Activated CD4-positive, alpha-beta T cell treated with anti-CD3 and anti-CD28 coated beads, Interleukin-2, amount 50 U/mL, for 16 hours (primary cell): Measurements from ENCODE around the gene MXI1.
A peak's percentile ranks its signal among the peaks of the same experiment; 100 is the strongest.
"Not testable (repeated sequence)": the region's sequence is repeated elsewhere in the genome, so short reads cannot be mapped to it uniquely, and the experiment has no call there.

Experiments
- DNase-seq: peaks from one replicate; pipeline ENCODE4 v3.0.0-alpha.2; 2020

The MXI1 gene

DNA sequence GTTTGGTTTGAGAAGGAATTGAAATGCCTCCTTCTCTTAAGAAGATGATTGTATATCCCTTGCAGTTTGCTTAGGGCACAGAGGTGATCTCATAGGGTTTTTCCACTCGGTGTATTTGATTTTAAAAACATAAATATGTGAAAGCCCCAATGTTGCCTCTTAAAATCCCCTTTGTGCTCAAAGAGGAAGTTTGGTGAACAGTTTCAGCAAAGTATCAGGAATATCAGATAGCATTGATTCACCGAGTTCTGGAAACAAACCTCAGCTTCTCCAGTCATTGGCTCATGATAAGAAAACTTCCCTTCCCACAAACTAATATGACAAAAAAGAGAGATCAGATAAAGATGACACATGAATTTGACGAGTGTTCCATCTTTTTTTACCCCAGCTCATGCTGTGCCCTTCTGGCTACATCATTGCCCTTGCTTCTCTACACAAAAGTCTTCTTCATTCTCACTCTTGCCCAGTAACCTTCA lies 117.4 kb downstream of the MXI1 start:
- peak; percentile 34 for DNase-seq

DNA sequence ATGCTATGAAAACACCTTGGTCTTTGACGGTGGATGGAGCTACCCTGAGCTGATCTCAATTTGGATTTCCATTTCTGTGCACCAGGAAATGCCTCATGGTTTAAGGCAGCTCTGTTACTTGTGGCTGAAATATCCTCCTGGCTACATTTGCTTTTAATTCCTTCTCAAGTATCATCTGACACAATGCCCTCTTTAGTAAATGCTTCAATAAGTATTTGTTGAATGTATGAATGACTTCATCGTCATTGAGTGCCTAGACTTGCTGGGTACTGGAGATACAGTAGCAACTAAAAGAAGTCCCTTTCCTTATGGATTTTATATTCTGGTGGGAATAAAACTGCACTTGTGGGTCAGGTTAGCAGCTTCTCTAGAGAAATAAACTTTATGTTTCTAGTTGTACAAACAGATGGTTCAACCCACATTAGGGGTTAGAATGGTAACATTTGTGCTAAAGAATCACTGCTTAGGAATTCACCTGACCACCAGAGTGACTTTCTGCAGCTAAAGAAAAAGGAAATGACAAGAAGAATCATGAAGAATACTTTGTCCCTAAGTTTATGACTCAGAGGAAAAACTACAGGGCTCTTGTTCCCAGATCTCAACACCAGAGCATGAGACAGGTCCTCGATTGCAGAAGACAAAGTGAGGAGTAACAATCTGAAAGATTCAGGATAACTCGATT lies 119.1 kb downstream of the MXI1 start:
- no peak for DNase-seq

DNA sequence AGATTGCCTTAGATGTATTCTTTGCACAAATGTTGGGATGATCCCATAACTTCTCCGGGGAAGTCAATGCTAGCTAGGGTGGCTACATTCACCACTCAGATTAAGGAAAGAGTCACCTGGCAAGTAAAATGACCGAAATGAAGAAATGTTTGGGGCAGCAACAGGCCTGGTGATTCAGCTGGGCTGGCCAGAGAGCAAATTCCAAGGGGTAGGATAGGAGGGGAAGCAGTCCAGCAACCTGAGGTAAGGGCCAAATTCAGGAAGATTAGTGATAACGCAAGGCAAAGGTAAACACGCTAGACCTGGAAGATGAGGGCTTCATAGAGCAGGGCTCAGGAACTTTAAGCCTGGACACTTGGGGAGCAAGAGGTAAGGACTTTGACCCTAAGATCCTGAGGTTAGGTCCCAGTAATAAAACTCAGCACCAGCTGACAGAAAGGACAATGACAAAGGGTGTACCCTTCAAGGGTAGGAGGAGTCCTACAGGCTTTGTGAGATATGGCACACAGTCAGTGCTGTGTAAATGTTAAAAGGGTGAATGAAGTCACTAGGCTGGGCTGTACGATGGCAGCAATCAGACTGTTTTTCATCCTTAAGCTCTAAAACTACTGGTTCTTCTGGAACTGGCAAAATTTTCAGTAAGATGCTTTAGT lies 120.0 kb downstream of the MXI1 start:
- DNase-seq = no peak

DNA sequence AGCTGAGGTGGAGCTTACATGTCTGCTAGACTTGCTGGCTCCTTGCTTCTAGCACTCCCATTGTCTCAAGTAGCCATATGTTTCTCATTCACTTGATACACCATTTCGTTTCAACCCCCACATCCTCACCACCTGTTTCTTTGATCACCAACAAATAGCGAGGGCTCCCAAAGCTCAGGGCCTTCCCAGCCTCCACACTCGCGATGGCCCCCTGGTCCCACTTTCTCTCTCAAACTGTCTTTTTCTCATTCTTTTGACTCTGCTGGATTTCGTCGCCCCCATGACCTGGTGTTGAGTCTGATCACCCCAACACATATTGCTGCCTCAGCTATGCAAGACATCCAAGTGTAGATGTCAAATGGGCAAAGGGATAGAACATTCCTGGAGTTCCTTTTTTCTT lies 123.3 kb downstream of the MXI1 start:
- DNase-seq = no peak

DNA sequence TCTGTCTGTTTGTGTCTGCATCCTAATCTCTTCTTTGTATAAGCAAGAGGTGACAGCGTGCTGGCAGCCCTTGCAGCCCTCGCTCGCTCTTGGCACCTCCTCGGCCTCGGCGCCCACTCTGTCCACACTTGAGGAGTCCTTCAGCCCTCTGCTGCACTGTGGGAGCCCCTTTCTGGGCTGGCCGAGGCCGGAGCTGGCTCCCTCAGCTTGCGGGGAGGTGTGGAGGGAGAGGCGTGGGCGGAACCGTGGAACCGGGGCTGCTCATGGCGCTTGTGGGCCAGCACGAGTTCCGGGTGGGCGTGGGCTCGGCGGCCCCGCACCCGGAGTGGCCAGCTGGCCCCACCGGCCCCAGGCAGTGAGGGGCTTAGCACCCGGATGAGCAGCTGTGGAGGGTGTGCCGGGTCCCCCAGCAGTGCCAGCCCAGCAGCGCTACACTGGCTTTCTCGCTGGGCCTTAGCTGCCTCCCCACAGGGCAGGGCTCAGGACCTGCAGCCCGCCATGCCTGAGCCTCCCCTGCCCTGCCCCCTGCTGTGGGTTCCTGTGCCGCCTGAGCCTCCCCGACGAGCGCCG lies 123.9 kb downstream of the MXI1 start:
- not testable (repeated sequence) for DNase-seq

DNA sequence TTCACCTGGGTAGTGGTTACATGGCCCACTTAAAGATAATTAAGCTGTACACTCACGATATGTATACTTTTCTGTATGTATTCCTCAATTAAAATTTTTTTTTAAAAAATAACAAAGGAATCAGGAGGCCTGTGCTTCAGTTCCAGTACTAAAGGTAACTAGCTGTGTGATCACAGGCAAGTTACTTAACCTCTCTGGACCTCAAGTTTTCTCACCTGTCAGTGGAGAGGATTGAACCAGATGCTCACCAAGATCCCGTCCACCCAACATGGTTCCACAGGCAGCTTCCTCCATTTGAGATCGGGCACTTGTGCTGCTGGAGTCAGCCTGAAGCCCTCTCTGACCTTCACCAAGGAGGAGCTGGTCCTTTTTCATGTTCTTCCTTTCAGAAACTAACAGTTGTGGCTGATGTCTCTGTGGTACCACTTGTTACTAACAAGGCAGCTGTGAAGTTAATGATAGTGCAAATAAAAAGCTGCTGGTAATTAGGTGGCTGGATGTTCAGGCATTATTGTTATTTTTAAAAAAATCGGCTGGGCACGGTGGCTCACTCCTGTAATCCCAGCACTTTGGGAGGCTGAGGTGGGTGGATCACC lies 126.8 kb downstream of the MXI1 start:
- no peak for DNase-seq

DNA sequence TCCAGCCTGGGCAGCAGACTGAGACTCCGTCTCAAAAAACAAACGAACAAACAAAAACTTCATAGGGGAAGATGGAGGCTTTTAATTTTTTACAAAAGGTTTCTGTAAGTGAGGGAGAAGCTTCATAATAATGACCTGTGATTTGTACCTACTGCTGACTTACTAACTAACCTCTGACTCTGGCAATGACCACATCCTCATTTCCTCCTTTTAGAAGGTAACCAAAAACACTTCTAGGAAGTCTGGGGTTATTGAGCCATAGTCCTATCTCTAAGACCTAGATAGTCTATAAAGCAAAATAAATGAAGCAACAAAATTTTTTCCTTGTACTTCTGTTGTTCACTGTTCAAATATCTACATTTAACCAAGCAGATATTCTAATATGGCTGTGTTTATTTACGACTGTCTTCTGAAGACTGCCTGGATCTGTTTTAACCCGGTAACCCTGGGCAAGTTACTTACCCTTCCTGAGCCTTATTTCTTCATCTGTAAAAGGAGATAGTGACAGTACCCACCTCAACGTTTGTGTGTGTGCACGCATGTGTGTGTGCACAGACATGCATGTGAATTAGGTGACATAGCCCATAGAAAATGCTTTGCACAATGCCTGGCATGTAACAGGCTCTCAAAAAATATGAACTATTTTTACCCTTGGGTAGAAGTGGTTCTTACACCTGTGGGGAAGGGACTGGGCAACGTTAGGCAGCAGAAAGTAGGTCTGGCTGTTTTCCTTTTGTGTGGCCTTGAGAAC lies 128.1 kb downstream of the MXI1 start:
- peak; percentile 43 for DNase-seq

DNA sequence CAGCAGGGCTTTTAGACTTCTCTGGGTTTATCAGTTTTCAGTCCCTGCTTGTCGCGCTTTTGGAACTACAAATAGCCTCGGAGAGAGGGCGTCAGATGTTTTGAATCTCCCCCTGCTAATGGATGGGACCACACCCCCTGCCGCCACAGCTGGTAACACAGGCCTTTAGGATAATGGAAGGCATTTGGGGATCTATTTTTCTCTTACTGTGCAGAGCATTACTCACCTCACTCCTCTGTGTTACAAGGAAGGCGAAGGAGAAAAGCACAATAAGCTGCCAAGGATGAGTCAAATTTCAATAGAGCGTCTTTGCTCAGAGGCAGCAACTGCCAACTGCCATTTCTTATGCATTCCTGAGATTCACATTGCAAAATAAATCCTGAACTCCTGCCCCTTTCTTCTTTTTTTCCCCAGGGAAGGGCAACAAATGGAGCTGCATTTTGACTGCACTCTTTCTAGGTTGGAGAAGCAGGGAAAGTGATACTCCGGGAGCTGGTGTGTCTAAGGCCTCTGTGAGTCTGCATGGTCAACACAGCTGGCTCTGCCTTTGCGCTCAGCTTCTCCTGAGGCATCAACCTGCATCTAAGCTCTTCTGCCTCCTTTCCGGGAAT lies 128.8 kb downstream of the MXI1 start:
- DNase-seq = no peak
